AG08395 (cell line): Measurements from ENCODE around the gene MICAL3.
"Not testable (repeated sequence)": the region's sequence is repeated elsewhere in the genome, so short reads cannot be mapped to it uniquely, and the experiment has no call there.

Experiments used
- DNase-seq: peaks from one replicate; pipeline ENCODE4 v3.0.0; 2012; ENCODE audit warnings: mixed read lengths, low spot score

The MICAL3 gene

DNA sequence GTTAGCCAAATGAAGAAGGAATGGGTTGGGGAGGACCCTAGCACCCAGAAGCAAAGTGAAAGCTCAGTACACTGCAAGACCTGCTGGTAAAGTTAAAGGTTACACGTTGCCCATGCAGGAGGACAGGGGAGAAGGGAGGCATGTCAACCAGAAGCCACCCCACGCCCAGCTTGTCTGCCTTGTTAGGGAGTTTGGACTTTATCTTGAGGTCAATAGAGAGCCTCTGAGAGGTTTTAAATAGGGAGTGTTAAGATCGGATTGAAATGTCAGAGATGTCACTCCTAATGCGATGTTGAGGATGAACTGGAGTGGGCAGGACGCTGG is 34.7 kb upstream of the MICAL3 start:
- DNase-seq, result no peak

DNA sequence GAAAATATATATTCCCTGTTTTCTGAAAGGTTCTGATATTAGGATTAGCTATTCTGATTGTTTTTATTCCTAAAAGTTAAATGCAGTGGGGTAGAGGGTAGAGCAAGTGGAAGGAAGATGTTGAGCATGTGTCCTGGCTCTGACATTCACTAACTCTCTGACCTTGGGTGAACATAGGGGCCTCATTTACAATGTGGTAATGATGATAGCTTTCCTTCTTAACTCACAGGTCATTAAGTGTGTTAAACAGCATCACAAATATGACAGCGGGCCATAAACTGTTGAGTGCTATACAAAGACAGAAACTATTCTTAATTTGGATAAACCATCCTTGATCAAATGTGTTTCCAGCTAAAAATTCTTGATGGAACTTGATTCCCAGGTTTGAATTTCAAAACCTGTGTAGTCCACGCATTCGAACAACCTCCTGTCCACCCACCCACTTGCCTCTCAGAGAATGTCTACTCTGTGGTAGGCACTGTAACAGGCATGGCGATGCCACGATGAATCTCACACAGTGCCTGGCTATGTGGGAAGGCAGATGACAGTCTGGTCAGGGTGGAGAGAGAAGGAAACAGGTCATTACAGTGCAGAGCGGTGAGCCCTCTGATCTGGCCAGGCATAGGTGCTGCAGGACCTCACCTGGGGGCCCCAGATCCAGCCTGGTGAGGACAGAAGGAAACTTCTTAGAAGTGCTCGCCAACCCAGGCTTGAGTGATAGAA is 34.2 kb upstream of the MICAL3 start:
- DNase-seq, result no peak

DNA sequence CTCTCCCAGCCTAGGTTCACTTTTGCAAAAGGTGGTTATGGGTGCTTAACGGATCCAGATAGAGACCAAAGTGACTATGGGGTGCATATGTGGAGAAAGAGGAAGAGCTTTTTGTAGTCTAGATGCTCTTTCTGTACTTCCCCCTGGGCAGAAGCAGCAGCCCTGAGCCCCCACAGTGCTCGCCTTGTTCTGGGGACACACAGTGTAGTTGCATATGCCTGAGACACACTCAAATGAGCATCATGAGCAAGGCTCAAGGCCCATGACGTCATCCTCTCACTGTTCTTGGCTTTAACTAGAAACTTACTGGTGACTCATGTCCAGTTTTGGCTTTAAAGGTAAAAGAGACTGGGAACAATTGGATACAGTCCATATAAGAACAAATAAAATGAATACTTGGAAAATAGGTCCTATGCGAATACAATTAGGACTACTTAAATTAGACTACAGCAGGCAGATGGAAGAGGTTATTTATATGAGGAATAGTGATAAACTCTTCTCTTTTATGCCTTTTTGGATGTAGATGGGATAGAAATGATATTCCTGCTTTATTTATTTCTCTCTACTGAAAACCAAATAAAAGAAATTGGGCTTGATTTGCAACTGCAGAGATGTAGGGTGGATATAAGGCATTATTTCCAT is 33.3 kb upstream of the MICAL3 start:
- DNase-seq, result peak; percentile 88

DNA sequence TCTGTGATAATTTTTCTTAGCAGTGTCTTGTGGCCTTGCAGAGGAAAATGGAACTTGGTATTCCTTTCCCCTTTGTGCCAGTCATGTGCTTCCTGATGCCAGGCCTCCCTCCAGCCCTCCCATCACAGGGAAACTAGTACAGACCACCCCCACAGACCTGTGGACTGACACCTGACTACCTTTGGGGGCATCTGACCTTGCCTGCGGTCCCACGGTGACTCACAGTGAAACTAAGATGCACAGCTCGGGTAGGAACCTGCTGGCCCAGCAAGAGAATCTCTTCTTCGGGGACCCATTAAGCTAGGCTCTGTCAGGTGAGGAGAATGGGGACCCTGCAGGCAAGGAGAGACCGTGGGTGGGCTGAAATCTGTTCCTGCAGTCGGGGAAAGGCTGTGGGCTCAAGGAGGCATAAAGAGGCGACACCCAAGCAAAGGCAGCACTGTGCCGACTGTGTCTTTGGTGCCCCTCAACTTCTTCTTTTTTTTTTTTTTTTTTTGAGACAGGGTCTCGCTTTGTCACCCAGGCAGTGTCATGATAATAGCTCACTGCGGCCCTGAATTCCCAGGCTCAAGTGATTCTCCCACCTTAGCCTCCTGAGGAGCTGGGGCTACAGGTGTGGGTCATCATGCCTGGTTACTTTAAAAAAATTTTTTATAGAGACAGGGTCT is 32.6 kb upstream of the MICAL3 start:
- DNase-seq, result no peak

DNA sequence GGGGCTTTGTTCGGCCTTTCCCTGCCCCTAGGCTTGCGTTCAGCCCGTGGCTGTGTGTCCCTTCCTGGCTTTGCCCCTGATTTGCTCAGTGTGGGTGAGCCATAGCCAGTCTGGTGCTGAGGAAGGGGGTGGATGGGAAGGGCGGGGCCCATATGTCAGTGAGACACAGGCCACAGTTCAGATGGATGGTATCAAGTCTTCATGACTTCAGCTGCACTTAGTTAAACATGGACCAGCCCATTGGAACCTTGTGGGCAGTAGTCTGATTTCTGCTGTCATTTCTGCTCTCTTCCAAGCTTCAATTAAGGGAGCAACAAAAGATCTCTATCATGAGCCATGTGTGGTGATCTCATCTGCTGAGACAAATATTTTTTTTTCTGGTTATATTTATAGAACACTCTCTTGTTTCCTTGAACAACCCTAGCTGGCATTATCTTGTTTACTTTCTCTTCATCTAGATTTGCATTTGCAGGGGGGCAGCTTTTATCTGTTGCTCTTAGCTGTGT is 31.9 kb upstream of the MICAL3 start:
- DNase-seq, result peak; percentile 85

DNA sequence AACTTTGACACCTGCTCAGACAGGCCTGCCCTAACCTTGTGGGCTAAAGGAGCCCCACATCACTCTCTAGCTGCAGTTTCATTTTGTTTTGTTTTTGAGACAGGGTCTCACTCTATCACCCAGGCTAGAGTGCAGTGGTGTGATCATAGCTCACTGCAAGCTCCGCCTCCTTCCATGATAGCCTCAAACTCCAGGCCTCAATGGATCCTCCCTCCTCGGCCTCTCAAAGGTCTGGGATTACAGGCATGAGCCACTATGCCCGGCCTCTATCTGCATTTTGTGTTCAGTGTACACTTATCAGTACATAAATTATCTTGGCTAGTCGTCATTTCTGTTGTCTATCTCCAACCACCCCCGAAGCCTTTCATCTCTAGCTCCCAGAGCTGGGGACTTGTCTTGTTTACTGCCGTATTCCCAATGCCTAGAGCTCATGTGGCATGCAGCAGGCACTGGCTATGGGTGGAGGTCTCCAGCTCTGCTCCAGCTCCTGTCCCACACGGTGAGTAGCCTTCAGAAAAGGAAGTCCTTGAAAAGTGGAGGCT is 31.3 kb upstream of the MICAL3 start:
- no peak for DNase-seq

DNA sequence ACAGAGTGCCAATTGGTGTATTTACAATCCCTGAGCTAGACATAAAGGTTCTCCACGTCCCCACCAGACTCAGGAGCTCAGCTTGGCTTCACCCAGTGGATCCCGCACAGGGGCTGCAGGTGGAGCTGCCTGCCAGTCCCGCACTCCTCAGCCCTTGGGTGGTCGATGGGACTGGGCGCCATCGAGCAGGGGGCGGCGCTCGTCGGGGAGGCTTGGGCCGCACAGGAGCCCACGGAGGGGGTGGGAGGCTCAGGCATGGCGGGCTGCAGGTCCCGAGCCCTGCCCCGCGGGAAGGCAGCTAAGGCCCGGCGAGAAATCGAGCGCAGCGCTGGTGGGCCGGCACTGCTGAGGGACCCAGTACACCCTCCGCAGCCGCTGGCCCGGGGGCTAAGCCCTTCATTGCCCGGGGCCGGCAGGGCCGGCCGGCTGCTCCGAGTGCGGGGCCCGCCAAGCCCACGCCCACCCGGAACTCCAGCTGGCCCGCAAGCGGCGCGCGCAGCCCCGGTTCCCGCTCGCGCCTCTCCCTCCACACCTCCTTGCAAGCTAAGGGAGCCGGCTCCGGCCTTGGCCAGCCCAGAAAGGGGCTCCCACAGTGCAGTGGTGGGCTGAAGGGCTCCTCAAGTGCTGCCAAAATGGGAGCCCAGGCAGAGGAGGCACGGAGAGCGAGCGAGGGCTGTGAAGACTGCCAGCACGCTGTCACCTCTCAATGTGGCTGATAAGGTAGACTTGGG is 29.0 kb upstream of the MICAL3 start:
- not testable (repeated sequence) for DNase-seq

DNA sequence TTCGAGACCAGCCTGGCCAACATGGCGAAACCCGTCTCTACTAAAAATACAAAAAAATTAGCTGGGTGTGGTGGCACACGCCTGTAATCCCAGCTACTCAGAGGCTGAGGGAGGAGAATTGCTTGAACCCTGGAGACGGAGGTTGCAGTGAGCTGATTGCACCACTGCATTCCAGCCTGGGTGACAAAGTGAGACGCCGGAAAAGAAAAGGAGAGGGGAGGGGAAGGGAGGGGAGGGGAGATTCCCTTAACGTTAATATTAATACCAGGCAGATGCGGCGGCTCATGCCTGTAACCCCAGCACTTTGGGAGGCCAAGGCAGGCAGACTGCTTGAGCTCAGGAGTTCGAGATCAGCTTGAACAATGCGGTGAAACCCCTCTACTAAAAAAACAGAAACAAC is 26.8 kb upstream of the MICAL3 start:
- DNase-seq, result not testable (repeated sequence)

DNA sequence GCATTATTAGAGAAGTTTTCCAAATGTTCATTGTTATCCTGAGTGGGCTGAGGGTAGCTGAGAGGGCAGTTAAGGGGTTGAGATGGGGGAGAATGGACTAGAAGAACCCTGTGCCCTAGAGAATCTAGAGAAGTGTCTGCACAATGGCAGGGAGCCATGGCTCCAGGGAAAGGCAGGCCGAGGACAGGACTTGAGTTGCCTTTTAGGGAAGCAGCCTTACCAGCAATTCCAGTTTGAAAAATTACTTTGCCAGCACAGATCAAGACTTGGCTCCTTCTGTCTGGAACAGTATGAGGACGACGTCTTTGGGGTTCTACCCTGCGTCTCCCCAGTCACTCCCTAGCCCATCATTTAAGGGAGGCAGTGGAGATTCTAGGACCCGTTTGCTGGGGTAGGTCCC is 25.7 kb upstream of the MICAL3 start:
- no peak for DNase-seq

DNA sequence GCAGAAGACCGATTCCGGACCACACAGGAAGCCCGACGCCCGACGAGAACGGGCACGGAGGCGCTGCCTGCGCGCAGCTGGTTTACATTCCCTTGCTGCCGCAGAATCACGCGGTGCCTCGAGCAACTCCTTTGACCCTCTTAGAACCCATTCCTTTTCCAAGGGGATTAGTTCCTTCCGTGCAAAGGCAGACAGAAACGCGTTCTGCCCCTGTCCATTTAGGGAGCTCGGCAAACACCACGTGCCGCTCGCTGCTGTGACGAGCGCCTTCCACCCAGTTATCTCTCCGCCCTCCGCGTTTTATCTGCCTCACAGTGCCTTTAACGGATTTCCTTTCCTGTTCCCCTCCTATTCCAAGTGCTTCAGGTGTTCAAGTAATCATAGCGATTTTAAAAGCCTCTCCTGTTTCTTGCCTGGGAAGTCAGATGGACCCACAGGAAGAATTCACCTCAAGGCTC is 24.1 kb upstream of the MICAL3 start:
- DNase-seq, result peak; percentile 56

DNA sequence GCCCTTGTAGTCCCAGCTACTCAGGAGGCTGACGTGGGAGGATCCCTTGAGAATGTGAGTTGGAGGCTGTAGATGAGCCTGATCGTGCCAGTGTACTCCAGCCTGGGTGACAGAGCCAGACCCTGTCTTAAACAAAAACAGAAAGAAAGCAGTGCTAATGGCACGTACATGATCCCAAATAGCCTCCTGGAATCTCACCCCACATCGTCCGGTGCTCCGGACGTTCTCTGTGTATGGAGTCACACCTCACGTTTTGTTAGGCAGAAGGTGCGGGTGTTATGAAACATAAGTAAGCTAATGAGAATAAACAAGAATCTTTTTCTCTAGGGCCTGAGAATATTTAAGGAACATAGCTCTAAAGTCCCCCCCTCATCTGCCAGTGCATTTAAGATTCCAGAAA is 23.7 kb upstream of the MICAL3 start:
- DNase-seq, result no peak

DNA sequence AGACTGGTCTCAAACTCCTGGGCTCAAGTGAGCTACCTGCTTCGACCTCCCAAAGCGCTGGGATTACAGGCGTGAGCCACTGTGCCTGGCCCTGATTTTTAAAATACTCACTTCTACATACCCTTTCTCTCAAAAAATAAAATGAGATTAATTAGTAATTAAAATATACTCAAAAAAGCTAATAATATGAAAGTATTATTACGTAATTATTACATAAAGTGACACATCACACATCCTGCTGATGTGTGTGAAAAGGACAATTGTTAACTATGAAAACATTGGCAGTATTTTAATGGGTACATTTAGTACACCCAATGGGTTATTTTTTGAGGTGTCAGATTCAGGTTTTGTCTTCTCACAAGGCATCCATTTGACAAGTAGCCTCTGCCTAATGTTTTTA is 21.4 kb upstream of the MICAL3 start:
- DNase-seq, result no peak

DNA sequence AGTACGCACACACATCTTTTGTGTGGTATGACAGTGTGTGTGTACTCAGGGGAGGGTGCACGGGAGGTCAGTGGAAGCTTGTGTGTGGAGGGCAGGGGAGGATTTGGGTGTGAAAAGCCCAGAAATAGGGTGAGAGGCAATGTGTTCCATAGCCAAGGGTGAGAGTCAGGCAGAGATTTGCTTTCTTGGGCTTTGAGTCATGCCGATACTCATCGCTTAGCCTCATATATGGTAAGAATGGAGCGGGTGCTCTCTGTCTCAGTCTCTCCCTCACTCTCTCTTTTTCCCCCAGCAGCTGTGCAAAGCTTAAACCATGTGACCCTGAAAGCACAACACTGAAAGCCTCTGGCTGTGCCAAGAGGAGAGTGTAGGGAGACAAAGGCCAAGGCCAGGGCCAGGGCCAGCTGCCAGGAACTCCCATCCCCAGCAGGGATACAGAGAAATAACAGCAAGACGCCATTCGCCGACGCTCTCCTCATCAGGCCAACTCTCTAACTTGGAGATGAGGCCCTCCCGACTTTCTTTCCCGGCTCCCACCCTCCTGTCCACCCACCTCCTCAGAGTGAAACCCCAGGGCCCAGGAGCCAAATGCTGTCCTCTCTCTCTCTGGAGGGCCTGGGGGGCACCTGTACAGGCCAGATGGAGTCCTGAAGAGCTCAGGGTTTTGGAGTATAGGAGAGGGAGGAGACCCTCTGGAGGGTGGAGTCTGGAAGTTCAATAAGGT is 20.3 kb upstream of the MICAL3 start:
- no peak for DNase-seq

DNA sequence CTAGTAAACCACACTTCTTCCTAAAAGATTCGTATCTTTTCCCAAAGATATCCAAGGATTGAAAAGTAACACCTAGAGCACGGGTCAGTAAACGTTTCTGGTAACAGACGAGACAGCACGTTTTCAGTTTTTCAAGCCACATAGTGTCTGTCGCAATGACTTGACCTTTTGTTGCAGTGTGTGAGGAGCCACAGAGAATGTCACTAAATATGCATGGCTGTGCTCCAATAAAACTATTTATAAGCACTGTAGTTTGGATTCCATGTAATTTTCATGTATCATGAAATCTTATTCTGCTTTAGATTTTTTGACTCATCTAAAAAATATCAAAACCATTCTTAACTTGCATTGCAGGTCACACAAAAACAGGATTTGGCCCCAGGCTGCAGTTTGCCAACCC is 18.3 kb upstream of the MICAL3 start:
- DNase-seq, result no peak

DNA sequence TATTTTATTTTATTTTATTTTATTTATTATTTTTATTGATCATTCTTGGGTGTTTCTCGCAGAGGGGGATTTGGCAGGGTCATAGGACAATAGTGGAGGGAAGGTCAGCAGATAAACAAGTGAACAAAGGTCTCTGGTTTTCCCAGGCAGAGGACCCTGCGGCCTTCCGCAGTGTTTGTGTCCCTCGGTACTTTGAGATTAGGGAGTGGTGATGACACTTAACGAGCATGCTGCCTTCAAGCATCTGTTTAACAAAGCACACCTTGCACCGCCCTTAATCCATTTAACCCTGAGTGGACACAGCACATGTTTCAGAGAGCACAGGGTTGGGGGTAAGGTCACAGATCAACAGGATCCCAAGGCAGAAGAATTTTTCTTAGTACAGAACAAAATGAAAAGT is 16.5 kb upstream of the MICAL3 start:
- not testable (repeated sequence) for DNase-seq

DNA sequence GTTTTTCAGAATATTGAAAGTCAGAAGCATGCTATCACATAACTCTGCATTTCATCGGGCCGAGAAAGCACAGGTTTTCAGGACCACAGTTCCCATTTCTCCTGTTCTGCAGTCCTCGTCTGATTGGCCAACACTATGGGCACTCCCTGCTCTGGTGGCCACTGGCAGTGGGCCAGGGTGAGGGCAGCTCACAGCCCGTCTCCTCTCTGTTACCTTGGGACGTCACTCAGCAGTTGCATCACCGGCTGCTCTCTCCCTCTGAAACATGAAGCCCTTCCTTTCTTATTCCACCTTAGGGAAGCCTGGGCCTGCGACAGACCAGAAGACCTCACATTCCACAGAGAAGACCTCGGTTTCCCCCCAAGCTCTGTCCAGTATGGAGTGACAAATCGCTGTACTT is 11.4 kb upstream of the MICAL3 start:
- no peak for DNase-seq

DNA sequence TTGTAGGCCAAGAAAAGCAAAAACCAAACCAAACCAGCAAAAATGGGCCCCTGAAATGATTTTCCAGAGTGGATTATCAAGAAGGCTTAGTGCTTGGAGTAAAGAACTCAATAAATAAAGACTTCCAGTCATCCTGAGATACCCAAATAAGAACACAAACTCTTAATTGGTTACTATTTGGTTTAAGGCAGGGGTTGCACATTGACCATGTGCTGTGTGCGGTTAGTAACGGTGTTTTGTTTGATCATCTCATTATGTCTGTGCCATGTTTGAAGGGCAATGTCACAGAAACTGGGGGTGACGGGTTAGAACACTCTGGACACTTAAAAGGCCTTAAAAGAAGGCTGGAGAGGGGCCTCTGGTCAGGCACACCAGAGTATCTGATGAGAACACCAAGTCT is 9.7 kb upstream of the MICAL3 start:
- no peak for DNase-seq

DNA sequence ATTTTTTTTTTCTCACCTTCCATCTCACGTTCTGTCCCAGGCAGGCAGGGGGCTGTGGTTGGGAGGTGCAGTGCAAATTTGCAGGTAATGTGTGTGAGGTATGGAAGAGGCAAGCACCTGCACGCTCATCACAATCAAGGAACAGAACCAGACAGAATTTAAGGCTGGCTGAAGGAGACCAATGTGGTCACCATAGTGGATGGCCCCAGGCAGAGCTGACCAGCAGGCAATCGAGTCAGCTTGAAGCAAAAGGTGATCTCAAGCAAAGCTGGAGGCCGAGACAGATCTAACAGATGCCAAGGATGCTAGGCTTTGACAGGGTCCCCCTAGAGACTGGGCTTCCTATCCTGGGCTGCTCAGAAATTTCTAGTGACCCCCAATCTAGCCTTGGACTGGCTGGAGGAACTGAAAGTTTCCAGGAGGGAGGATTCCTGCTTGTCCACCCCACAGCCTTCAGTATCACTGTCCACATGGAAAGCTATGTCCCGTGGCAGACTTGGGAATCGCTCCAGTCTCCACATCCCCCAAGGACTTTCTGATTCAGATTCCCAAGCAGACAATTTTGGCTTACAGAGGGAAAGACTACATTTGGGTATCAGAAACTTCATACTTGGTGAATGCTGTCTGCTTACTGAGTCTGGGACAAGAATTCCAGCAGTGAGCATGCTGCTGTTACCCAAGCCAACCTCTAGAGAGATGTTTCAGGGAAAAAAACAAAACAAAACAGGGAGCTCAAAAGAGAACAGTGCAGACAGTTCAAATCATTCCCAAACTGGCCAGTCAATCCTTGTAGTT is 9.0 kb upstream of the MICAL3 start:
- DNase-seq, result peak; percentile 58

DNA sequence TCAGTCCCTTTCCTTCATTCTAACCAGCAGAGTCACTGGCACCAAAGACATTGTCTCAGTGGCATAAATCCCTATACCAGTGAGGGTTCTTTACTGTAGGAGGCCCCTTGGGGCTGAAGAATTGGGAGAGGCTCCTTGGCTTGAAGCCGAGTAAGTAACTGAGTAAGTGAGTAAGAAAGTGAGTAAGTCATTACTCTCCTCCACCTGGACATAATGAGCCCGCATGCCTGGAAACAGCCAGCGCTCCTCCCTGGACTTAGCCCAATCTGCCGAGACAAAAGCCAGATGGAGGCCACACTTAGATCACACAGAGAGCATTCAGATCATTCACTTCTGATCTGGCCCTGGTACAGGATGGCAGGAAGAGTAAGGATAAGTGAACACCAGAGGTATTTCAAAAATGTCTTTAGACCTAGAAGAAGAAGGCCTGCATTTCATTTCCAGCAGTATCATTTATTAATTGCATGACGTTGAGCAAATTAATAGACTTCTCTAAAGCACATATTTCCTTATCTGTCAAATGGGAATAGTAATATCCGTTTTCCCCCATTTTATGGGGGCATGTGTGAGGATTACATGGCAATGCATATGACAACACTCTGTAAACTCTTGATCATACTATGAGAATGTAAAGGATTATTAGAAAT is 8.2 kb upstream of the MICAL3 start:
- DNase-seq, result peak; percentile 68
